Left lung (tissue), 10 donors: Measurements from ENCODE around the gene THEMIS2. TPM values are rescaled to one million over a fixed set of nuclear protein-coding genes. Genes with fewer than 3 reads are reported as not detected.

ENCODE experiments used
- ATAC-seq: fragments of 200-7000 bp; cut with Tn5 transposase; one replicate; pipeline ENCODE4 v1.9.1; 2020; ENCODE audit warnings: moderate library complexity
- DNase-seq, 4 donors: peaks; one replicate each; pipeline ENCODE4 v3.0.0-alpha.2; 2013 to 2020
- H3K27ac ChIP-seq, 2 donors: fragments of 200-600 bp; sonication (generic) in 1 of 2; one replicate each; pipeline versions ENCODE4 v1.5.0 to v1.8.0; 2020 to 2021
- H3K27me3 ChIP-seq, 2 donors: fragments of 200-600 bp; sonication (generic) in 1 of 2; one replicate each; pipeline versions ENCODE4 v1.5.0 to v1.8.0; 2020 to 2021
- H3K36me3 ChIP-seq, 2 donors: fragments of 200-600 bp; sonication (generic) in 1 of 2; one replicate each; pipeline versions ENCODE4 v1.5.0 to v1.8.0; 2020 to 2021
- H3K4me1 ChIP-seq, 2 donors: fragments of 200-600 bp; one replicate each; pipeline ENCODE4 v1.8.0; 2021
- H3K4me3 ChIP-seq, 2 donors: fragments of 200-600 bp; sonication (generic) in 1 of 2; one replicate each; pipeline versions ENCODE4 v1.5.0 to v1.8.0; 2020 to 2021; ENCODE audit warnings: mild to moderate bottlenecking in 1 of 2
- H3K9me3 ChIP-seq, 2 donors: fragments of 200-600 bp; sonication (generic) in 1 of 2; one replicate each; pipeline versions ENCODE4 v1.5.0 to v1.8.0; 2020 to 2021
- intact Hi-C, 2 donors: fragments of 100-400 bp; cut with DNase I; formaldehyde crosslinking; loops; one replicate each; pipeline versions ENCODE4 v1.11.2 to v1.14.2; 2022
- polyA plus RNA-seq, 6 donors: library from polyadenylated mRNA; unstranded; fragments of 120-200 nt; gene quantifications; one replicate each; pipeline ENCODE4 v1.2.1, GENCODE V29; 2013; ENCODE audit not compliant: insufficient read length in 6 of 6
- total RNA-seq, 2 donors: library from RNA; stranded (reverse); fragmentation: NEBNext Ultra II Directional; extraction: Animal tissue kit (Norgen Biotek cat#: 25700); gene quantifications; one replicate each; pipeline ENCODE4 v1.2.1, GENCODE V29; 2021
- TF ChIP-seq, protein P1 (sequence below), 2 donors: fragments of 200-600 bp; sonication (generic) in 1 of 2; IDR thresholded peaks; one replicate each; pipeline versions ENCODE4 v1.5.0 to v1.8.0; 2021; ENCODE audit warnings: antibody characterized with exemption in 2 of 2
- donor health status: DM: no; HTN: yes; CAD: no.
- donor health status: DM: no; HTN: no; CAD: no.

The THEMIS2 gene
- total and polyA plus RNA-seq, 8 donors = 5.7 to 110 (median 7.1) TPM

DNA sequence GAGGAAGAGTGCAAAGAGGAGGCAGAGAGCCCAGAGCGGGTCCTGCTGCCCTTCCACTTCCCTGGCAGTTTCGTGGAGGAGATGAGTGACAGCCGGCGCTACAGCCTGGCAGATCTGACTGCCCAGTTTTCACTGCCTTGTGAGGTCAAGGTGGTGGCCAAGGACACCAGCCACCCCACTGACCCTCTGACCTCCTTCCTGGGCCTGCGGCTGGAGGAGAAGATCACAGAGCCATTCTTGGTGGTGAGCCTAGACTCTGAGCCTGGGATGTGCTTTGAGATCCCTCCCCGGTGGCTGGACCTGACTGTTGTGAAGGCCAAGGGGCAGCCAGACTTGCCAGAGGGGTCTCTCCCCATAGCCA, 10.2 kb downstream of the THEMIS2 start:
- ATAC-seq (no peak), DNase-seq (peak in 1 of 4 donors; percentile 39)
- intact Hi-C loops = no loop called here
- H3K4me3 ChIP-seq = no peak overlapping the region
- TF ChIP-seq, protein P1, sequence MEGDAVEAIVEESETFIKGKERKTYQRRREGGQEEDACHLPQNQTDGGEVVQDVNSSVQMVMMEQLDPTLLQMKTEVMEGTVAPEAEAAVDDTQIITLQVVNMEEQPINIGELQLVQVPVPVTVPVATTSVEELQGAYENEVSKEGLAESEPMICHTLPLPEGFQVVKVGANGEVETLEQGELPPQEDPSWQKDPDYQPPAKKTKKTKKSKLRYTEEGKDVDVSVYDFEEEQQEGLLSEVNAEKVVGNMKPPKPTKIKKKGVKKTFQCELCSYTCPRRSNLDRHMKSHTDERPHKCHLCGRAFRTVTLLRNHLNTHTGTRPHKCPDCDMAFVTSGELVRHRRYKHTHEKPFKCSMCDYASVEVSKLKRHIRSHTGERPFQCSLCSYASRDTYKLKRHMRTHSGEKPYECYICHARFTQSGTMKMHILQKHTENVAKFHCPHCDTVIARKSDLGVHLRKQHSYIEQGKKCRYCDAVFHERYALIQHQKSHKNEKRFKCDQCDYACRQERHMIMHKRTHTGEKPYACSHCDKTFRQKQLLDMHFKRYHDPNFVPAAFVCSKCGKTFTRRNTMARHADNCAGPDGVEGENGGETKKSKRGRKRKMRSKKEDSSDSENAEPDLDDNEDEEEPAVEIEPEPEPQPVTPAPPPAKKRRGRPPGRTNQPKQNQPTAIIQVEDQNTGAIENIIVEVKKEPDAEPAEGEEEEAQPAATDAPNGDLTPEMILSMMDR (IDR thresholded peaks at IDR 0.05) = no peak
- H3K27me3 ChIP-seq = no peaks in the 10 kb centered on the region
- H3K4me1 ChIP-seq = peaks cover 2 to 82% of the 10 kb centered on the region in 2 donors
- H3K9me3 ChIP-seq = no peaks in the 10 kb centered on the region
- peaks cover 0 to 92% of the 10 kb centered on the region in 2 donors for H3K36me3 ChIP-seq
- H3K27ac ChIP-seq = peak overlapping the region in 1 of 2 donors; percentile 95

- ATAC-seq = no peak
- intact Hi-C loops = no loop called here
- H3K4me1 ChIP-seq = peaks cover 5 to 81% of the 10 kb centered on the region in 2 donors
- peaks cover 0 to 93% of the 10 kb centered on the region in 2 donors for H3K36me3 ChIP-seq
- TF ChIP-seq, protein P1 (IDR thresholded peaks at IDR 0.05) = no peak
- no peak overlapping the region for H3K4me3 ChIP-seq
- no peaks in the 10 kb centered on the region for H3K9me3 ChIP-seq
- H3K27ac ChIP-seq = peak overlapping the region in 1 of 2 donors; percentile 95
- DNase-seq = peak in 1 of 4 donors; percentile 47
- H3K27me3 ChIP-seq = no peaks in the 10 kb centered on the region
Observed at GRCh38 chr1:27883536-27883935, 11.2 kb downstream of the THEMIS2 start.

- DNase-seq (peak in 1 of 4 donors; percentile 69), ATAC-seq (peak; percentile 46)
- intact Hi-C loops = no loop called here
- TF ChIP-seq, protein P1 (IDR thresholded peaks at IDR 0.05) = no peak
- H3K4me3 ChIP-seq = no peak overlapping the region
- no peaks in the 10 kb centered on the region for H3K9me3 ChIP-seq
- peaks cover 5 to 81% of the 10 kb centered on the region in 2 donors for H3K4me1 ChIP-seq
- no peaks in the 10 kb centered on the region for H3K27me3 ChIP-seq
- peak overlapping the region; percentile 87 to 95 for H3K27ac ChIP-seq
- peaks cover 0 to 93% of the 10 kb centered on the region in 2 donors for H3K36me3 ChIP-seq
Observed at GRCh38 chr1:27884006-27884954, 11.9 kb downstream of the THEMIS2 start.

- Histone ChIP-seq H3K9me3 (no peaks in the 10 kb centered on the region), H3K36me3 (peaks cover 0 to 93% of the 10 kb centered on the region in 2 donors), H3K27ac (peak overlapping the region; percentile 87 to 95), H3K4me1 (peaks cover 5 to 87% of the 10 kb centered on the region in 2 donors), H3K4me3 (peak overlapping the region in 1 of 2 donors; percentile 22), H3K27me3 (no peaks in the 10 kb centered on the region)
- DNase-seq (peak in 1 of 4 donors; percentile 80), ATAC-seq (peak; percentile 51)
- intact Hi-C loops = no loop called here
- TF ChIP-seq, protein P1 (IDR thresholded peaks at IDR 0.05) = no peak
Observed at GRCh38 chr1:27885114-27885528, 12.8 kb downstream of the THEMIS2 start.
